ENCODE measurements around the gene PCNT. TPM values are rescaled to one million over a fixed set of nuclear protein-coding genes. Genes with fewer than 3 reads are reported as not detected.

PCNT gene
- total RNA-seq, 1 experiment from 2014 or later, result 41.0 TPM

DNA sequence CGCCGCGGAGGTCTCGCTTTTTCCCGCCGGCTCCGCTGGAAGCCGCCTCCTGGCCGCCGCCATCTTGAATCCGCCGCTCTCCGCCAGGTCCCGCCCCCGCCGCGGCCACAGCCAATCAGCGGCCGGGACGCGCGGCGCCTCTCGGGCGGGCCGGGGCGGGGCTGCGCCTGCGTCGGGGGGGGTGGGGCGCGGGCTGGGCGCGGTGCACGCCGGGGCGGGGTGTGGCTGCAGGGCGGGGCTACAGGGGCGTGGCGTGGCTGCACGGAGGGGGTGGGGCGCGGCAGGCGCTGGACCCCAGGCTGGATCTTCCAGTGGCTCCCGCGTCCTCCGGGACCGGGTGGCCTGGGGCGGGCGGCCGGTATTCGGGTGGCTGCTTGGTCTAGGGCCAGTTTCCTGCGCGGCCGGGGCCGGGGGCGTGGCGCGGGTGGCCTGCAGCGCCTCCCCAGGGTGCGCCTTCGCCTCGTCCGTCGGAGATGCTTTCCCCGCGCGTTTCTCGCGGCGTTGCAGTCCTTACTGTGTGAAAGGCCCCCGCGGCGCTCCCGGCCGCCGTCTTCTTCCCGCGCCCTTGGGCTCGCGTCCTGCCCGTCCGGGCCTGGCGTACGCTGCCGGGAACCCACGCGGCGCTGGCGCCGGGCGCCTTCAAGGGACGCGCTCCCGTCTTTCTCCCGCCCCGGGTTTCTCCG, 575 bp downstream of the PCNT start:
- Mint-ChIP-seq H3K4me1 (peaks cover 32% of the 10 kb centered on the region), H3K36me3 (peaks cover 35% of the 10 kb centered on the region), H3K4me3 (peak overlapping the region; percentile 96), H3K27ac (no peak overlapping the region), H3K27me3 (ENCODE audit: low read depth) (no peaks in the 10 kb centered on the region), H3K9me3 (no peaks in the 10 kb centered on the region)
- ChIA-PET CTCF (interaction anchor here (0.6 to 1.8 kb wide), 4 partner anchors 87 to 343 kb away, joined by 3 to 4 read pairs (median 4); no protein-coding TSS in a partner anchor), POLR2A (no interaction called here)
- peak; percentile 85 for DNase-seq (ENCODE audit: low spot score)
- peak; percentile 70 for ATAC-seq
- TF ChIP-seq JUN (CRISPR knock-in tag; IDR thresholded peaks at IDR 0.05) (no peak), CREM (CRISPR knock-in tag; IDR thresholded peaks at IDR 0.05) (no peak), HMGA2 (CRISPR knock-in tag; IDR thresholded peaks at IDR 0.05) (no peak), PRRX2 (CRISPR knock-in tag; IDR thresholded peaks at IDR 0.05) (no peak), SMAD3 (CRISPR knock-in tag; IDR thresholded peaks at IDR 0.05; ENCODE audit: borderline replicate concordance) (0 out of 2 replicates have a peak, but pooled peaks have one; percentile 5), NR2C2 (CRISPR knock-in tag; IDR thresholded peaks at IDR 0.05) (no peak), RORB (CRISPR knock-in tag; IDR thresholded peaks at IDR 0.05) (no peak), ATF1 (CRISPR knock-in tag; IDR thresholded peaks at IDR 0.05) (no peak), ESRRA (CRISPR knock-in tag; IDR thresholded peaks at IDR 0.05; ENCODE audit: borderline replicate concordance) (no peak), FOXP1 (CRISPR knock-in tag; IDR thresholded peaks at IDR 0.05; ENCODE audit: borderline replicate concordance) (no peak), SOX15 (CRISPR knock-in tag; IDR thresholded peaks at IDR 0.05) (no peak), ZNF121 (CRISPR knock-in tag; IDR thresholded peaks at IDR 0.05) (no peak), FOXK1 (CRISPR knock-in tag; IDR thresholded peaks at IDR 0.05) (no peak; the same call in none of the 2 replicates), NFE2L1 (CRISPR knock-in tag; IDR thresholded peaks at IDR 0.05) (no peak), NFYB (CRISPR knock-in tag; conservative IDR thresholded peaks at IDR 0.05; ENCODE audit: low read depth) (no peak), TP53 (CRISPR knock-in tag; IDR thresholded peaks at IDR 0.05) (0 out of 2 replicates have a peak, but pooled peaks have one; percentile 37), ZNF138 (CRISPR knock-in tag; conservative IDR thresholded peaks at IDR 0.05) (no peak), NR3C1 (CRISPR knock-in tag; conservative IDR thresholded peaks at IDR 0.05; ENCODE audit: low read depth) (no peak), ZNF317 (CRISPR knock-in tag; IDR thresholded peaks at IDR 0.05; ENCODE audit: borderline replicate concordance, low read depth) (no peak), ZNF416 (CRISPR knock-in tag; IDR thresholded peaks at IDR 0.05) (no peak), ZNF423 (CRISPR knock-in tag; IDR thresholded peaks at IDR 0.05) (no peak), ZNF396 (CRISPR knock-in tag; IDR thresholded peaks at IDR 0.05; ENCODE audit: borderline replicate concordance) (no peak), OVOL2 (CRISPR knock-in tag; IDR thresholded peaks at IDR 0.05; ENCODE audit: borderline replicate concordance) (no peak), NR1H2 (CRISPR knock-in tag; IDR thresholded peaks at IDR 0.05) (no peak)
- TF ChIP-seq, protein P1, sequence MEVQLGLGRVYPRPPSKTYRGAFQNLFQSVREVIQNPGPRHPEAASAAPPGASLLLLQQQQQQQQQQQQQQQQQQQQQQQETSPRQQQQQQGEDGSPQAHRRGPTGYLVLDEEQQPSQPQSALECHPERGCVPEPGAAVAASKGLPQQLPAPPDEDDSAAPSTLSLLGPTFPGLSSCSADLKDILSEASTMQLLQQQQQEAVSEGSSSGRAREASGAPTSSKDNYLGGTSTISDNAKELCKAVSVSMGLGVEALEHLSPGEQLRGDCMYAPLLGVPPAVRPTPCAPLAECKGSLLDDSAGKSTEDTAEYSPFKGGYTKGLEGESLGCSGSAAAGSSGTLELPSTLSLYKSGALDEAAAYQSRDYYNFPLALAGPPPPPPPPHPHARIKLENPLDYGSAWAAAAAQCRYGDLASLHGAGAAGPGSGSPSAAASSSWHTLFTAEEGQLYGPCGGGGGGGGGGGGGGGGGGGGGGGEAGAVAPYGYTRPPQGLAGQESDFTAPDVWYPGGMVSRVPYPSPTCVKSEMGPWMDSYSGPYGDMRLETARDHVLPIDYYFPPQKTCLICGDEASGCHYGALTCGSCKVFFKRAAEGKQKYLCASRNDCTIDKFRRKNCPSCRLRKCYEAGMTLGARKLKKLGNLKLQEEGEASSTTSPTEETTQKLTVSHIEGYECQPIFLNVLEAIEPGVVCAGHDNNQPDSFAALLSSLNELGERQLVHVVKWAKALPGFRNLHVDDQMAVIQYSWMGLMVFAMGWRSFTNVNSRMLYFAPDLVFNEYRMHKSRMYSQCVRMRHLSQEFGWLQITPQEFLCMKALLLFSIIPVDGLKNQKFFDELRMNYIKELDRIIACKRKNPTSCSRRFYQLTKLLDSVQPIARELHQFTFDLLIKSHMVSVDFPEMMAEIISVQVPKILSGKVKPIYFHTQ (CRISPR knock-in tag; IDR thresholded peaks at IDR 0.05), result no peak
- TF ChIP-seq, protein P2, sequence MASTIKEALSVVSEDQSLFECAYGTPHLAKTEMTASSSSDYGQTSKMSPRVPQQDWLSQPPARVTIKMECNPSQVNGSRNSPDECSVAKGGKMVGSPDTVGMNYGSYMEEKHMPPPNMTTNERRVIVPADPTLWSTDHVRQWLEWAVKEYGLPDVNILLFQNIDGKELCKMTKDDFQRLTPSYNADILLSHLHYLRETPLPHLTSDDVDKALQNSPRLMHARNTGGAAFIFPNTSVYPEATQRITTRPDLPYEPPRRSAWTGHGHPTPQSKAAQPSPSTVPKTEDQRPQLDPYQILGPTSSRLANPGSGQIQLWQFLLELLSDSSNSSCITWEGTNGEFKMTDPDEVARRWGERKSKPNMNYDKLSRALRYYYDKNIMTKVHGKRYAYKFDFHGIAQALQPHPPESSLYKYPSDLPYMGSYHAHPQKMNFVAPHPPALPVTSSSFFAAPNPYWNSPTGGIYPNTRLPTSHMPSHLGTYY (CRISPR knock-in tag; IDR thresholded peaks at IDR 0.05), result no peak
- TF ChIP-seq, protein P3, sequence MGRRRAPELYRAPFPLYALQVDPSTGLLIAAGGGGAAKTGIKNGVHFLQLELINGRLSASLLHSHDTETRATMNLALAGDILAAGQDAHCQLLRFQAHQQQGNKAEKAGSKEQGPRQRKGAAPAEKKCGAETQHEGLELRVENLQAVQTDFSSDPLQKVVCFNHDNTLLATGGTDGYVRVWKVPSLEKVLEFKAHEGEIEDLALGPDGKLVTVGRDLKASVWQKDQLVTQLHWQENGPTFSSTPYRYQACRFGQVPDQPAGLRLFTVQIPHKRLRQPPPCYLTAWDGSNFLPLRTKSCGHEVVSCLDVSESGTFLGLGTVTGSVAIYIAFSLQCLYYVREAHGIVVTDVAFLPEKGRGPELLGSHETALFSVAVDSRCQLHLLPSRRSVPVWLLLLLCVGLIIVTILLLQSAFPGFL (CRISPR knock-in tag; IDR thresholded peaks at IDR 0.05; ENCODE audit: borderline replicate concordance), result no peak
- TF ChIP-seq, protein P4, sequence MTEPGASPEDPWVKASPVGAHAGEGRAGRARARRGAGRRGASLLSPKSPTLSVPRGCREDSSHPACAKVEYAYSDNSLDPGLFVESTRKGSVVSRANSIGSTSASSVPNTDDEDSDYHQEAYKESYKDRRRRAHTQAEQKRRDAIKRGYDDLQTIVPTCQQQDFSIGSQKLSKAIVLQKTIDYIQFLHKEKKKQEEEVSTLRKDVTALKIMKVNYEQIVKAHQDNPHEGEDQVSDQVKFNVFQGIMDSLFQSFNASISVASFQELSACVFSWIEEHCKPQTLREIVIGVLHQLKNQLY (CRISPR knock-in tag; IDR thresholded peaks at IDR 0.05), result 0 out of 2 replicates have a peak, but pooled peaks have one; percentile 42
- TF ChIP-seq, protein P5, sequence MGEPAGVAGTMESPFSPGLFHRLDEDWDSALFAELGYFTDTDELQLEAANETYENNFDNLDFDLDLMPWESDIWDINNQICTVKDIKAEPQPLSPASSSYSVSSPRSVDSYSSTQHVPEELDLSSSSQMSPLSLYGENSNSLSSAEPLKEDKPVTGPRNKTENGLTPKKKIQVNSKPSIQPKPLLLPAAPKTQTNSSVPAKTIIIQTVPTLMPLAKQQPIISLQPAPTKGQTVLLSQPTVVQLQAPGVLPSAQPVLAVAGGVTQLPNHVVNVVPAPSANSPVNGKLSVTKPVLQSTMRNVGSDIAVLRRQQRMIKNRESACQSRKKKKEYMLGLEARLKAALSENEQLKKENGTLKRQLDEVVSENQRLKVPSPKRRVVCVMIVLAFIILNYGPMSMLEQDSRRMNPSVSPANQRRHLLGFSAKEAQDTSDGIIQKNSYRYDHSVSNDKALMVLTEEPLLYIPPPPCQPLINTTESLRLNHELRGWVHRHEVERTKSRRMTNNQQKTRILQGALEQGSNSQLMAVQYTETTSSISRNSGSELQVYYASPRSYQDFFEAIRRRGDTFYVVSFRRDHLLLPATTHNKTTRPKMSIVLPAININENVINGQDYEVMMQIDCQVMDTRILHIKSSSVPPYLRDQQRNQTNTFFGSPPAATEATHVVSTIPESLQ (CRISPR knock-in tag; IDR thresholded peaks at IDR 0.05), result no peak
- TF ChIP-seq, protein P6, sequence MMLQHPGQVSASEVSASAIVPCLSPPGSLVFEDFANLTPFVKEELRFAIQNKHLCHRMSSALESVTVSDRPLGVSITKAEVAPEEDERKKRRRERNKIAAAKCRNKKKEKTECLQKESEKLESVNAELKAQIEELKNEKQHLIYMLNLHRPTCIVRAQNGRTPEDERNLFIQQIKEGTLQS (CRISPR knock-in tag; conservative IDR thresholded peaks at IDR 0.05), result no peak
- TF ChIP-seq, protein P7, sequence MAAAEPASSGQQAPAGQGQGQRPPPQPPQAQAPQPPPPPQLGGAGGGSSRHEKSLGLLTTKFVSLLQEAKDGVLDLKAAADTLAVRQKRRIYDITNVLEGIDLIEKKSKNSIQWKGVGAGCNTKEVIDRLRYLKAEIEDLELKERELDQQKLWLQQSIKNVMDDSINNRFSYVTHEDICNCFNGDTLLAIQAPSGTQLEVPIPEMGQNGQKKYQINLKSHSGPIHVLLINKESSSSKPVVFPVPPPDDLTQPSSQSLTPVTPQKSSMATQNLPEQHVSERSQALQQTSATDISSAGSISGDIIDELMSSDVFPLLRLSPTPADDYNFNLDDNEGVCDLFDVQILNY (CRISPR knock-in tag; IDR thresholded peaks at IDR 0.05), result peak; percentile 35; the same call in 1 of the 2 replicates
